Measurements from ENCODE around the gene BCAS3.

GRCh38 chr17:61406971-61407911, 729.6 kb downstream of the BCAS3 start:
- no peak for TF ChIP-seq EZH2phosphoT487 (IDR thresholded peaks at IDR 0.05; ENCODE audit: borderline replicate concordance, low read length)
- TF ChIP-seq, protein P1, sequence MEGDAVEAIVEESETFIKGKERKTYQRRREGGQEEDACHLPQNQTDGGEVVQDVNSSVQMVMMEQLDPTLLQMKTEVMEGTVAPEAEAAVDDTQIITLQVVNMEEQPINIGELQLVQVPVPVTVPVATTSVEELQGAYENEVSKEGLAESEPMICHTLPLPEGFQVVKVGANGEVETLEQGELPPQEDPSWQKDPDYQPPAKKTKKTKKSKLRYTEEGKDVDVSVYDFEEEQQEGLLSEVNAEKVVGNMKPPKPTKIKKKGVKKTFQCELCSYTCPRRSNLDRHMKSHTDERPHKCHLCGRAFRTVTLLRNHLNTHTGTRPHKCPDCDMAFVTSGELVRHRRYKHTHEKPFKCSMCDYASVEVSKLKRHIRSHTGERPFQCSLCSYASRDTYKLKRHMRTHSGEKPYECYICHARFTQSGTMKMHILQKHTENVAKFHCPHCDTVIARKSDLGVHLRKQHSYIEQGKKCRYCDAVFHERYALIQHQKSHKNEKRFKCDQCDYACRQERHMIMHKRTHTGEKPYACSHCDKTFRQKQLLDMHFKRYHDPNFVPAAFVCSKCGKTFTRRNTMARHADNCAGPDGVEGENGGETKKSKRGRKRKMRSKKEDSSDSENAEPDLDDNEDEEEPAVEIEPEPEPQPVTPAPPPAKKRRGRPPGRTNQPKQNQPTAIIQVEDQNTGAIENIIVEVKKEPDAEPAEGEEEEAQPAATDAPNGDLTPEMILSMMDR (IDR thresholded peaks at IDR 0.05; ENCODE audit: low read depth, low read length, poor library complexity, severe bottlenecking): no peak

Data from DOHH2 (cell line).